ENCODE data around the gene SLC6A3.

DNA sequence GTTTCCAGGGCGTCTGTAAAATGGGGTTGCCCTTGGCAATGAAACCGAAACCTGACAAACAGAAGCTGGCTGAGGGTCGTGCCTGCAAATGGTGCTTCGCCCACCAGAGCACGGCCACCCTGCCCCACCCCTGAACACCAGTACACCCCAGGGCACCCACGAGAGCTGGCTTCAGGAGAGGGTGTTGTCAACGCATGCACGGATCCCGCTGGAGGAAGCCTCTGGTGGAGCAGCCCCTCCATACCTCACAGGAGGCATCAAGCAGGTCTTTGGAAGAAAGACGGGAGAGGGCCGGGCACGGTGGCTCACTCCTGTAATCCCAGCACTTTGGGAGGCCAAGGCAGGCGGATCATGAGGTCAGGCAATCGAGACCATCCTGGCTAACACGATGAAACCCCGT, 8.6 kb downstream of the SLC6A3 start:
- TF ChIP-seq CTCF (IDR thresholded peaks at IDR 0.05) (no peak), EZH2 (IDR thresholded peaks at IDR 0.05; ENCODE audit: borderline replicate concordance, insufficient read depth, low read depth, low read length, poor library complexity, severe bottlenecking) (no peak)

Data from B cell (primary cell).